Progenitor cell of endocrine pancreas (in vitro differentiated cells): ENCODE data around the gene GRAMD1B. TPM values are rescaled to one million over a fixed set of nuclear protein-coding genes. Genes with fewer than 3 reads are reported as not detected.

ENCODE experiments used
- DNase-seq: peaks from one replicate; pipeline ENCODE4 v3.0.0; 2021; ENCODE audit warnings: low spot score; ENCODE audit not compliant: unreplicated experiment
- H3K27ac Mint-ChIP-seq: 2 replicates; pipeline ENCODE4 v1.8.0; 2021; ENCODE audit warnings: mild to moderate bottlenecking, moderate library complexity, mixed read lengths
- H3K27me3 Mint-ChIP-seq: 2 replicates; pipeline ENCODE4 v1.8.0; 2021; ENCODE audit warnings: mixed read lengths
- H3K36me3 Mint-ChIP-seq: 2 replicates; pipeline ENCODE4 v1.8.0; 2022; ENCODE audit warnings: mixed read lengths; ENCODE audit not compliant: insufficient read depth
- H3K4me1 Mint-ChIP-seq: 2 replicates; pipeline ENCODE4 v1.8.0; 2021; ENCODE audit warnings: low read depth, mixed read lengths
- H3K4me3 Mint-ChIP-seq: 2 replicates; pipeline ENCODE4 v1.8.0; 2021; ENCODE audit warnings: low read depth, mild to moderate bottlenecking, moderate library complexity, mixed read lengths
- H3K9me3 Mint-ChIP-seq: 2 replicates; pipeline ENCODE4 v1.8.0; 2021; ENCODE audit warnings: low read depth, mixed read lengths
- microRNA-seq: library from miRNA; unstranded; fragments of <30 nt; microRNA quantifications from one replicate; pipeline ENCODE4 v1.1.0, GENCODE V29; 2020; ENCODE audit warnings: borderline number of aligned reads; ENCODE audit not compliant: unreplicated experiment
- total RNA-seq: library from RNA; stranded (reverse); gene quantifications from 2 replicates; pipeline ENCODE4 v1.2.1, GENCODE V29; 2021
- TF ChIP-seq, protein P1 (sequence below): fragments of 200-600 bp; sonication (generic); IDR thresholded peaks from one replicate; pipeline ENCODE4 v1.5.0; 2021; ENCODE audit warnings: antibody characterized with exemption, mild to moderate bottlenecking; ENCODE audit not compliant: unreplicated experiment

The GRAMD1B gene
- total RNA-seq, 1 donor from 2014 or later = 4.5 TPM

DNA sequence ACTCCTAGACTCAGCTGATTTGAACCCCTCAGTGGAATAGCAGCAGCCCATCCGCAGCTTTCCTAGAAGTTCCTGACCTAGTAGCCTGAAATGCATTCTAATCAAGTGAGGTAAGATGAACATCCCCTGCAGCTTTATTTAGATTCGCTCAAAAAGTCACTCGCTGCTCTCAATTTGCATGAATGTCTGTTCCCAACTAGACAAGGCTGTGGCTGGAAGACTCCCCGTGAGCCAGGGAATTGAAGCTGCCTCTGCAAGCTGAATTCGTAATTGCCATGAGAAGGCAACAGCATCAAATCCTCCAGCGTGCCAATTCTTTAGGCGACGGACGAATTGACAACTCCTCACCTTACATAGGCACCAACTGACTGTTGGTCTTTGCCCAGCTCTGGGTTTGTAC is 241.5 kb downstream of the GRAMD1B start:
- no peak overlapping the region for H3K4me3 Mint-ChIP-seq
- no peaks in the 10 kb centered on the region for H3K36me3 Mint-ChIP-seq
- TF ChIP-seq, protein P1, sequence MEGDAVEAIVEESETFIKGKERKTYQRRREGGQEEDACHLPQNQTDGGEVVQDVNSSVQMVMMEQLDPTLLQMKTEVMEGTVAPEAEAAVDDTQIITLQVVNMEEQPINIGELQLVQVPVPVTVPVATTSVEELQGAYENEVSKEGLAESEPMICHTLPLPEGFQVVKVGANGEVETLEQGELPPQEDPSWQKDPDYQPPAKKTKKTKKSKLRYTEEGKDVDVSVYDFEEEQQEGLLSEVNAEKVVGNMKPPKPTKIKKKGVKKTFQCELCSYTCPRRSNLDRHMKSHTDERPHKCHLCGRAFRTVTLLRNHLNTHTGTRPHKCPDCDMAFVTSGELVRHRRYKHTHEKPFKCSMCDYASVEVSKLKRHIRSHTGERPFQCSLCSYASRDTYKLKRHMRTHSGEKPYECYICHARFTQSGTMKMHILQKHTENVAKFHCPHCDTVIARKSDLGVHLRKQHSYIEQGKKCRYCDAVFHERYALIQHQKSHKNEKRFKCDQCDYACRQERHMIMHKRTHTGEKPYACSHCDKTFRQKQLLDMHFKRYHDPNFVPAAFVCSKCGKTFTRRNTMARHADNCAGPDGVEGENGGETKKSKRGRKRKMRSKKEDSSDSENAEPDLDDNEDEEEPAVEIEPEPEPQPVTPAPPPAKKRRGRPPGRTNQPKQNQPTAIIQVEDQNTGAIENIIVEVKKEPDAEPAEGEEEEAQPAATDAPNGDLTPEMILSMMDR = no peak
- peaks cover 4% of the 10 kb centered on the region for H3K27me3 Mint-ChIP-seq
- no peak for DNase-seq
- no peaks in the 10 kb centered on the region for H3K4me1 Mint-ChIP-seq
- H3K27ac Mint-ChIP-seq = no peak overlapping the region
- peaks cover 3% of the 10 kb centered on the region for H3K9me3 Mint-ChIP-seq

DNA sequence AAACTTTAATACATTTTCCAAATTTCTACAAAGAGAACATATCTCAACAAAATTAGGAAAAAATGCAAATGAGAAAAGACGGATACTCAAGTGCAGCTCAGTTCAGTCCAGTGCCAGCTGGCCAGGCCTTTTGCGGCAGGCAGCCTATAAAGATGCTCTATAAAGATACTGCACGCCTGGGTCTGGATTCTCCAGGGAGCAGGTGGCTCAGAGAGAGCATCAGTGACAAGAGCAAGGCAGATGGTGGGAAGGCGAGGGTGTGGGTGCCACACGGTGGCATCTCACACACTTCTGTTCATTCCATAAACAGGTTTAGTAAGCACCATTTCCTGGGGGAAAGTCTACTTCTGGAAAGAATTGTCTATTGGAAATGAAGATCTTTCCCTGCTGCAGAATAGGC is 242.5 kb downstream of the GRAMD1B start:
- Mint-ChIP-seq H3K9me3 (peaks cover 3% of the 10 kb centered on the region), H3K27me3 (peaks cover 4% of the 10 kb centered on the region), H3K36me3 (no peaks in the 10 kb centered on the region), H3K27ac (no peak overlapping the region), H3K4me1 (no peaks in the 10 kb centered on the region), H3K4me3 (no peak overlapping the region)
- TF ChIP-seq, protein P1 = no peak
- no peak for DNase-seq

DNA sequence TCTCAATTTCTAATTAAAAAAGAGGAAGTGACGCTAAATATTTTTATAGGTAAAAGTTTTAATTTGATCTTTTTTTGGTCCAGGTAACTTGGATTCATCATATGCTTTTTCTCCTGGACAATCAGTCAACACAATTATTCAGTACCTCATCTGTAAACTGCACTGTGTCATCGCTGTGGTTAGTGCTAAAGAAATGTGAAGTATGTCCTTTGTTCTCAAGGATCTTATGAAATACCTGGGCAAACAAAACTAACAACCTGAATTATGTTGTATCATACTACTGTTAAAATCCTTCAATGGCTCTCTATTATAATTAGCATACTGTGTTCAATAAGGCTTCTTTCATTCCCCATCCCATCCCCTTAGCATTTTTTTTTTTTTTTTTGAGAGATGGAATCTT is 244.2 kb downstream of the GRAMD1B start:
- no peak for DNase-seq
- H3K27me3 Mint-ChIP-seq = peaks cover 4% of the 10 kb centered on the region
- TF ChIP-seq, protein P1 = no peak
- H3K27ac Mint-ChIP-seq = no peak overlapping the region
- peaks cover 3% of the 10 kb centered on the region for H3K9me3 Mint-ChIP-seq
- no peak overlapping the region for H3K4me3 Mint-ChIP-seq
- H3K36me3 Mint-ChIP-seq = no peaks in the 10 kb centered on the region
- H3K4me1 Mint-ChIP-seq = no peaks in the 10 kb centered on the region

Small RNAs within 50 kb of the gene (microRNA-seq; reads per million reads assigned to microRNA genes)
- not detected for gene MIR4493

Other genes starting within 250 kb of the GRAMD1B start
- 2.3 and 4.0 TPM in 2 replicates for gene CLMP, start 235.0 kb upstream of the GRAMD1B start, total RNA-seq
- gene SCN3B, start 224.4 kb downstream of the GRAMD1B start, total RNA-seq = 4.0 and 5.1 TPM in 2 replicates